ENCODE results near the gene SLC35E2B. TPM values are rescaled to one million over a fixed set of nuclear protein-coding genes. Genes with fewer than 3 reads are reported as not detected.

Gene SLC35E2B
- total RNA-seq, 1 experiment from 2014 or later, result 41.7 TPM

- TF ChIP-seq CTCF (conservative IDR thresholded peaks at IDR 0.05), result no peak
- no peak overlapping the region for H2BK12ac ChIP-seq (ENCODE audit: insufficient read length, low read depth, low read length)
- H4K5ac ChIP-seq (ENCODE audit: insufficient read length, low read depth, low read length), result no peak overlapping the region
- Mint-ChIP-seq H3K27me3 (ENCODE audit: low read depth) (peaks cover 12% of the 10 kb centered on the region), H3K4me3 (peak overlapping the region; percentile 51 to 71), H3K27ac (no peak overlapping the region), H3K4me1 (peaks cover 2% of the 10 kb centered on the region in 2 experiments; a peak in 2 of 4 replicates), H3K9me3 (no peaks in the 10 kb centered on the region), H3K36me3 (ENCODE audit: insufficient read depth in 1 of 3, low read depth in 3 of 3) (no peaks in the 10 kb centered on the region)
- H3K18ac ChIP-seq (ENCODE audit: insufficient read length, low read depth, low read length), result no peak overlapping the region
- H2AFZ ChIP-seq (ENCODE audit: low read length), result no peak overlapping the region
- peaks cover 7% of the 10 kb centered on the region for H3K23me2 ChIP-seq (ENCODE audit: insufficient read length, low read depth, low read length, poor library complexity, severe bottlenecking)
- DNase-seq, result peak; percentile 96
- H3K23ac ChIP-seq (ENCODE audit: insufficient read length, low read depth, low read length), result no peak overlapping the region
- no peaks in the 10 kb centered on the region for H3K79me2 ChIP-seq (ENCODE audit: insufficient read depth, low read length)
- H2BK15ac ChIP-seq (ENCODE audit: low read depth, low read length), result no peak overlapping the region
- no peak overlapping the region for H4K91ac ChIP-seq (ENCODE audit: insufficient read length, low read depth, low read length)
- no peak overlapping the region for H2BK20ac ChIP-seq (ENCODE audit: low read depth, low read length, poor library complexity, severe bottlenecking)
- H3K9me3 ChIP-seq (ENCODE audit: control insufficient read depth, low read depth, low read length), result no peaks in the 10 kb centered on the region
- no peak overlapping the region for H3K27ac ChIP-seq (ENCODE audit: insufficient read length, low read depth, low read length)
- no peak overlapping the region for H3K4me2 ChIP-seq (ENCODE audit: insufficient read depth, insufficient read length, low read length)
- no peak overlapping the region for H3K4ac ChIP-seq (ENCODE audit: low read depth, low read length)
- no peak overlapping the region for H2BK5ac ChIP-seq (ENCODE audit: insufficient read length, low read length)
- H3K27me3 ChIP-seq (ENCODE audit: insufficient read depth, low read length), result no peaks in the 10 kb centered on the region; the same call in 1 of the 2 replicates
- no peak overlapping the region for H4K8ac ChIP-seq (replicated peaks; ENCODE audit: insufficient read length, low read depth, low read length)
- H3T11ph ChIP-seq (ENCODE audit: low read length), result no peak overlapping the region
- H2BK120ac ChIP-seq (ENCODE audit: low read depth, low read length, poor library complexity, severe bottlenecking), result no peak overlapping the region
- no peaks in the 10 kb centered on the region for H3K79me1 ChIP-seq (ENCODE audit: insufficient read depth, low read depth, low read length, poor library complexity, severe bottlenecking)
- H3K4me1 ChIP-seq (ENCODE audit: insufficient read depth, low read length), result no peaks in the 10 kb centered on the region
- no peak overlapping the region for H3K9ac ChIP-seq (ENCODE audit: extremely low read depth, insufficient read length, low read length)
- no peak overlapping the region; the same call in 1 of the 2 replicates for H3K14ac ChIP-seq (ENCODE audit: insufficient read depth, low read length)
- no peaks in the 10 kb centered on the region for H4K20me1 ChIP-seq (ENCODE audit: control insufficient read depth, insufficient read depth, insufficient read length)
- WGBS (ENCODE audit: extremely low coverage, insufficient read length, low lambda C conversion rate), result no CpG with 5 or more reads among the region's 81 CpGs
- H2AK5ac ChIP-seq (ENCODE audit: insufficient read length, low read length), result no peak overlapping the region
- H3K56ac ChIP-seq (ENCODE audit: insufficient read length, low read depth, low read length), result no peak overlapping the region
Observed at GRCh38 chr1:1630191-1630964, 62.2 kb downstream of the SLC35E2B start.
